ENCODE measurements around the gene BABAM2. TPM values are rescaled to one million over a fixed set of nuclear protein-coding genes. Genes with fewer than 3 reads are reported as not detected.

BABAM2 gene
- total and polyA plus RNA-seq, 2 of the 4 experiments (the other 2 are of a cell fraction), result 20.9 to 23.1 TPM

- intact Hi-C loops (cut with micrococcal nuclease), result no loop called here
- no peak overlapping the region for H3K18ac ChIP-seq (ENCODE audit: low read depth, low read length)
- H3K4ac ChIP-seq (ENCODE audit: low read depth, low read length), result no peak overlapping the region
- ATAC-seq (ENCODE audit: low read depth), result no peak
- peaks cover 4% of the 10 kb centered on the region for H3K9me1 ChIP-seq (ENCODE audit: insufficient read depth, low read length)
- H2BK5ac ChIP-seq (ENCODE audit: low read depth, low read length, poor library complexity, severe bottlenecking), result no peak overlapping the region
- no peak overlapping the region for H4K8ac ChIP-seq (ENCODE audit: low read depth in 2 of 2, low read length in 2 of 2)
- 0 out of 3 replicates have a peak overlapping the region, but pooled peaks have one; percentile 28 for H2BK15ac ChIP-seq (ENCODE audit: low read depth, low read length)
- dilution Hi-C loops (cut with HindIII; ENCODE audit: low sequenced_read_pairs, unreplicated experiment), result no loop called here
- H3K9me3 ChIP-seq (ENCODE audit: control insufficient read depth, insufficient read depth, low read length), result no peaks in the 10 kb centered on the region
- no CpG with 5 or more reads among the region's 3 CpGs for WGBS, 2 experiments (ENCODE audit: extremely low coverage in 2 of 2, insufficient read length in 1 of 2)
- no peak overlapping the region for H2AK9ac ChIP-seq (replicated peaks; ENCODE audit: low read depth, low read length, poor library complexity)
- H2AK5ac ChIP-seq (ENCODE audit: low read depth, low read length), result no peak overlapping the region
- no peaks in the 10 kb centered on the region for H3K27me3 ChIP-seq (ENCODE audit: control insufficient read depth, insufficient read depth, low read length)
- no peak overlapping the region for H2AFZ ChIP-seq (replicated peaks; ENCODE audit: low read length, poor library complexity)
- CTCF ChIA-PET, result no interaction called here
- no peak overlapping the region for H4K91ac ChIP-seq (ENCODE audit: insufficient read depth, low read depth, low read length)
- H3K9ac ChIP-seq (ENCODE audit: low read depth, low read length), result no peak overlapping the region
- in situ Hi-C loops (cut with MboI; ENCODE audit: low sequenced_read_pairs), result no loop called here
- no TSS peak for BruUV-seq (replicated peaks)
- no peak for DNase-seq
- H2BK20ac ChIP-seq (ENCODE audit: low read depth, low read length), result no peak overlapping the region
- H3K27ac ChIP-seq (ENCODE audit: insufficient read depth, low read length), result no peak overlapping the region
- H3K79me1 ChIP-seq (ENCODE audit: low read depth in 1 of 2, low read length in 2 of 2), result peaks cover 2 to 5% of the 10 kb centered on the region in 2 experiments; a peak in 2 of 4 replicates
- no peak overlapping the region for H4K5ac ChIP-seq (ENCODE audit: low read depth, low read length)
- no peak overlapping the region for H3K4me2 ChIP-seq (ENCODE audit: low read depth, low read length)
- H3K23ac ChIP-seq (ENCODE audit: low read depth, low read length), result no peak overlapping the region
- POLR2A ChIA-PET (ENCODE audit: unreplicated experiment), result no interaction called here
- no peak overlapping the region for H3K56ac ChIP-seq (ENCODE audit: extremely low read depth, insufficient read depth, low read length)
- TF ChIP-seq POLR2A (IDR thresholded peaks at IDR 0.05; ENCODE audit: low read depth, low read length) (no peak), CEBPB (IDR thresholded peaks at IDR 0.05; ENCODE audit: low read depth, low read length) (no peak), RAD21 (IDR thresholded peaks at IDR 0.05; ENCODE audit: low read length) (no peak), CHD1 (IDR thresholded peaks at IDR 0.05; ENCODE audit: low read depth, low read length) (no peak), NFE2L2 (IDR thresholded peaks at IDR 0.05; ENCODE audit: low read depth, low read length) (no peak), MAFK (IDR thresholded peaks at IDR 0.05; ENCODE audit: low read depth, low read length) (no peak), BHLHE40 (IDR thresholded peaks at IDR 0.05; ENCODE audit: low read depth, low read length) (no peak), RFX5 (IDR thresholded peaks at IDR 0.05; ENCODE audit: low read depth, low read length) (no peak), FOS (IDR thresholded peaks at IDR 0.05; ENCODE audit: low read depth, low read length) (no peak), RCOR1 (IDR thresholded peaks at IDR 0.05; ENCODE audit: insufficient replicate concordance, low read length) (no peak), MXI1 (IDR thresholded peaks at IDR 0.05; ENCODE audit: borderline replicate concordance, low read depth, low read length) (no peak), MAZ (IDR thresholded peaks at IDR 0.05; ENCODE audit: borderline replicate concordance, low read depth, low read length) (no peak), USF2 (IDR thresholded peaks at IDR 0.05; ENCODE audit: low read depth, low read length) (no peak)
- TF ChIP-seq, protein P1, sequence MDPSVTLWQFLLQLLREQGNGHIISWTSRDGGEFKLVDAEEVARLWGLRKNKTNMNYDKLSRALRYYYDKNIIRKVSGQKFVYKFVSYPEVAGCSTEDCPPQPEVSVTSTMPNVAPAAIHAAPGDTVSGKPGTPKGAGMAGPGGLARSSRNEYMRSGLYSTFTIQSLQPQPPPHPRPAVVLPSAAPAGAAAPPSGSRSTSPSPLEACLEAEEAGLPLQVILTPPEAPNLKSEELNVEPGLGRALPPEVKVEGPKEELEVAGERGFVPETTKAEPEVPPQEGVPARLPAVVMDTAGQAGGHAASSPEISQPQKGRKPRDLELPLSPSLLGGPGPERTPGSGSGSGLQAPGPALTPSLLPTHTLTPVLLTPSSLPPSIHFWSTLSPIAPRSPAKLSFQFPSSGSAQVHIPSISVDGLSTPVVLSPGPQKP (IDR thresholded peaks at IDR 0.05; ENCODE audit: borderline replicate concordance, low read depth, low read length), result no peak
- TF ChIP-seq, protein P2, sequence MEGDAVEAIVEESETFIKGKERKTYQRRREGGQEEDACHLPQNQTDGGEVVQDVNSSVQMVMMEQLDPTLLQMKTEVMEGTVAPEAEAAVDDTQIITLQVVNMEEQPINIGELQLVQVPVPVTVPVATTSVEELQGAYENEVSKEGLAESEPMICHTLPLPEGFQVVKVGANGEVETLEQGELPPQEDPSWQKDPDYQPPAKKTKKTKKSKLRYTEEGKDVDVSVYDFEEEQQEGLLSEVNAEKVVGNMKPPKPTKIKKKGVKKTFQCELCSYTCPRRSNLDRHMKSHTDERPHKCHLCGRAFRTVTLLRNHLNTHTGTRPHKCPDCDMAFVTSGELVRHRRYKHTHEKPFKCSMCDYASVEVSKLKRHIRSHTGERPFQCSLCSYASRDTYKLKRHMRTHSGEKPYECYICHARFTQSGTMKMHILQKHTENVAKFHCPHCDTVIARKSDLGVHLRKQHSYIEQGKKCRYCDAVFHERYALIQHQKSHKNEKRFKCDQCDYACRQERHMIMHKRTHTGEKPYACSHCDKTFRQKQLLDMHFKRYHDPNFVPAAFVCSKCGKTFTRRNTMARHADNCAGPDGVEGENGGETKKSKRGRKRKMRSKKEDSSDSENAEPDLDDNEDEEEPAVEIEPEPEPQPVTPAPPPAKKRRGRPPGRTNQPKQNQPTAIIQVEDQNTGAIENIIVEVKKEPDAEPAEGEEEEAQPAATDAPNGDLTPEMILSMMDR (conservative IDR thresholded peaks at IDR 0.05; ENCODE audit: low read depth, low read length), result no peak
- H2BK120ac ChIP-seq (ENCODE audit: low read depth, low read length), result no peak overlapping the region
- H4K20me1 ChIP-seq (ENCODE audit: insufficient read depth, low read length), result no peaks in the 10 kb centered on the region
- no peak overlapping the region for H3K14ac ChIP-seq (replicated peaks; ENCODE audit: low read depth, low read length)
- no peaks in the 10 kb centered on the region for H3K36me3 ChIP-seq (ENCODE audit: control insufficient read depth, insufficient read depth, low read length)
- H3K4me3 ChIP-seq (ENCODE audit: insufficient read depth, low read depth, low read length), result no peak overlapping the region
- H3K4me1 ChIP-seq (ENCODE audit: control insufficient read depth, insufficient read depth, low read length), result peaks cover 9% of the 10 kb centered on the region
Observed at GRCh38 chr2:28094739-28095138, 204.2 kb downstream of the BABAM2 start.
